ENCODE measurements around the gene TMEM81. TPM values are rescaled to one million over a fixed set of nuclear protein-coding genes. Genes with fewer than 3 reads are reported as not detected.

The TMEM81 gene
- total RNA-seq, 1 donor from 2014 or later, result not detected

DNA sequence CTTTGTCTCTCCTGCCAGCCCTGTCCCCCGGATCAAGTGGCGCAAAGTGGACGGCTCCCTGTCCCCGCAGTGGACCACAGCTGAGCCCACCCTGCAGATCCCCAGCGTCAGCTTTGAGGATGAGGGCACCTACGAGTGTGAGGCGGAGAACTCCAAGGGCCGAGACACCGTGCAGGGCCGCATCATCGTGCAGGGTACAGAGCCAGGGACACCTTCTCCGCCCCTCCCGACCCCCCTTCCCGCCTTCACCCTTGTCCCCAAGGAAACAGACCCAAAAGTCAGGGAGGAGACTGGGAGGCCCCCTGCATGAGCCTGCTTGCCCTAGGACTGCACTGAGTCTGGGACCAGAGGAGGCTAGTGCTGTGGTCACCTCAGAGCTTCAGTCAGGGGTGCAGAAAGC lies 23.0 kb downstream of the TMEM81 start:
- H3K9me3 ChIP-seq, result no peaks in the 10 kb centered on the region
- H3K36me3 ChIP-seq, result no peaks in the 10 kb centered on the region
- H3K4me3 ChIP-seq, result no peak overlapping the region
- no peak for DNase-seq (ENCODE audit: low spot score in 2 of 2)
- intact Hi-C loops (cut with DNase I), result no loop called here
- no peaks in the 10 kb centered on the region for H3K27me3 ChIP-seq
- TF ChIP-seq, protein P1, sequence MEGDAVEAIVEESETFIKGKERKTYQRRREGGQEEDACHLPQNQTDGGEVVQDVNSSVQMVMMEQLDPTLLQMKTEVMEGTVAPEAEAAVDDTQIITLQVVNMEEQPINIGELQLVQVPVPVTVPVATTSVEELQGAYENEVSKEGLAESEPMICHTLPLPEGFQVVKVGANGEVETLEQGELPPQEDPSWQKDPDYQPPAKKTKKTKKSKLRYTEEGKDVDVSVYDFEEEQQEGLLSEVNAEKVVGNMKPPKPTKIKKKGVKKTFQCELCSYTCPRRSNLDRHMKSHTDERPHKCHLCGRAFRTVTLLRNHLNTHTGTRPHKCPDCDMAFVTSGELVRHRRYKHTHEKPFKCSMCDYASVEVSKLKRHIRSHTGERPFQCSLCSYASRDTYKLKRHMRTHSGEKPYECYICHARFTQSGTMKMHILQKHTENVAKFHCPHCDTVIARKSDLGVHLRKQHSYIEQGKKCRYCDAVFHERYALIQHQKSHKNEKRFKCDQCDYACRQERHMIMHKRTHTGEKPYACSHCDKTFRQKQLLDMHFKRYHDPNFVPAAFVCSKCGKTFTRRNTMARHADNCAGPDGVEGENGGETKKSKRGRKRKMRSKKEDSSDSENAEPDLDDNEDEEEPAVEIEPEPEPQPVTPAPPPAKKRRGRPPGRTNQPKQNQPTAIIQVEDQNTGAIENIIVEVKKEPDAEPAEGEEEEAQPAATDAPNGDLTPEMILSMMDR (IDR thresholded peaks at IDR 0.05), result no peak
- no peak overlapping the region for H3K27ac ChIP-seq
- no peaks in the 10 kb centered on the region for H3K4me1 ChIP-seq

DNA sequence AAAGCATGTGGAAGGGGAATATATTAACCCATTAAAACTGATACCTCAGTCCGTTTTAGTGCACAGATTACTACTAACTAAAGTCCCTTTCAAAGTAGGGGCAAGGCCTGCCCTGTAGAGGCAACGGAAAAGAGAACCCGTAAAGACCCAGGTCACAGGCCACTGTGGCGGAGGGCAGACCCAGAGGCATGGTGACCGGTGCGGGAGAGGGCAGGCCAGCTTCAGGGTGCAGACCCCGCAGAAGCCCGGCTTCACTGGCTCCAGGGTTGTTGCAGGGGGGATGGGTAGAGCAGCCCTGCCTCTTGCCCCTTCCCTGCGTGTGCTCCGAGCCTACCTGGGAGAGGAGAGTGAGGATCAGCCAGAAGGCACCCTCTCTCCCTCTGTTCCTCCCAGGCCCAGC lies 23.5 kb downstream of the TMEM81 start:
- no peak for DNase-seq (ENCODE audit: low spot score in 2 of 2)
- Histone ChIP-seq H3K9me3 (no peaks in the 10 kb centered on the region), H3K4me1 (no peaks in the 10 kb centered on the region), H3K27ac (no peak overlapping the region), H3K4me3 (no peak overlapping the region), H3K36me3 (no peaks in the 10 kb centered on the region), H3K27me3 (no peaks in the 10 kb centered on the region)
- intact Hi-C loops (cut with DNase I), result no loop called here
- TF ChIP-seq, protein P1 (IDR thresholded peaks at IDR 0.05), result no peak

DNA sequence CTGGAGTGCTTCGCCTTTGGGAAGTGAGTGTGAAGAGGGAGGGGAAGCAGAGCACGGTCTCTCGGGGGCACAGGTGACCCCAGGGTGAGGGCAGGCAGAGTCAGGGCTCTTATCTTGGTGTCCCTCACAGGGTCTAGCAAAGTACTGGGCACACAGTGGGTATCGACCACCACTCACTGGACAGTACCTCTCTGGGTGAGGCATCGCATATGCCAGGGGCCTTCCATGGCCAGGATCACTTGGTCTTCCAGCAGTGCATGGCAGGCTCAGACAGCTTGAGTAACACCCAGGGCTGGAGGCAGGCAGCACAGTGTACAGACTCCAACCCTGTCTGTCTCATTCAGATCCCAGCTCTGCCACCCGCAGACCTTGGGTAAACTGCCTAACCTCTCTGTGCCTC lies 24.6 kb downstream of the TMEM81 start:
- intact Hi-C loops (cut with DNase I), result no loop called here
- Histone ChIP-seq H3K9me3 (no peaks in the 10 kb centered on the region), H3K36me3 (no peaks in the 10 kb centered on the region), H3K27ac (no peak overlapping the region), H3K4me1 (no peaks in the 10 kb centered on the region), H3K4me3 (no peak overlapping the region), H3K27me3 (no peaks in the 10 kb centered on the region)
- DNase-seq (ENCODE audit: low spot score in 2 of 2), result no peak
- TF ChIP-seq, protein P1 (IDR thresholded peaks at IDR 0.05), result no peak

DNA sequence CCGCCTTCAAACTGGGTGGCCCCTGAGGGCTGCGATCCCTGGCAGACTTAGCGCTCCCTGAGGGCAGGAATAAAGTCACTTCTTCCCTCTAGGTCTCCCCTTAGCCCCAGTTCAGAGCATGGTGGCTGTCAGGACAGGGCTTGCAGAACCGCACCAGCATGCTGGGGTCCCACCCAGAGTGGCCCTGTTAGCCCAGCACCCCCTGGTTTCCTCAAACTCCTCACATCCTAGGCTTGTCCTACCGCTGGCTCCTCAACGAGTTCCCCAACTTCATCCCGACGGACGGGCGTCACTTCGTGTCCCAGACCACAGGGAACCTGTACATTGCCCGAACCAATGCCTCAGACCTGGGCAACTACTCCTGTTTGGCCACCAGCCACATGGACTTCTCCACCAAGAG lies 25.4 kb downstream of the TMEM81 start:
- no peaks in the 10 kb centered on the region for H3K36me3 ChIP-seq
- no peak overlapping the region for H3K27ac ChIP-seq
- H3K4me1 ChIP-seq, result no peaks in the 10 kb centered on the region
- H3K4me3 ChIP-seq, result no peak overlapping the region
- intact Hi-C loops (cut with DNase I), result no loop called here
- H3K9me3 ChIP-seq, result no peaks in the 10 kb centered on the region
- H3K27me3 ChIP-seq, result no peaks in the 10 kb centered on the region
- TF ChIP-seq, protein P1 (IDR thresholded peaks at IDR 0.05), result no peak
- no peak for DNase-seq (ENCODE audit: low spot score in 2 of 2)

DNA sequence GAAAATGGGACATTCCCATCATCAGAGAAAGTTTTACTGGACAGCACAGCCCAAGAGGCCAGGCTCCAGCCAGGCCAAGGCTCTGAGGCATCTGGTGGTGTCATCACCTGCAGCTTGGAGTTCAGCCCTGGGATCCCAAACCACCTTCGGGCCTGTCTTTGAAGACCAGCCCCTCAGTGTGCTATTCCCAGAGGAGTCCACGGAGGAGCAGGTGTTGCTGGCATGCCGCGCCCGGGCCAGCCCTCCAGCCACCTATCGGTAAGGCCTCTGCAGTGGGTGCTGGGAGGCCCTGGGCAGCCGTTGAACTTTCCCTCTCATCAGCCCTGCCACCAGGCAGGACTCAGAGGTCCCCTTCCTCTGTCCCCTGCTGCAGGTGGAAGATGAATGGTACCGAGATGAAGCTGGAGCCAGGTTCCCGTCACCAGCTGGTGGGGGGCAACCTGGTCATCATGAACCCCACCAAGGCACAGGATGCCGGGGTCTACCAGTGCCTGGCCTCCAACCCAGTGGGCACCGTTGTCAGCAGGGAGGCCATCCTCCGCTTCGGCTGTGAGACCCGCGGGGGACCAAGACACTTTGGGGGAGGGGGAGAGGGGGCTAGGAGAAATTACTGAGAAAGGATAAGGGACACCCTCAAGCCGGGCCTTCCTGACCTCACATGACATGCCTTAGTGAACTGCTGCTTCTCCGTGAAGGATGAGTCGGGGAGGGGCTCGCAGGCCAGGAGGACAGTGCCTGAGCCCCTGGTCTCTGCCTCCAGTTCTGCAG lies 26.3 kb downstream of the TMEM81 start:
- no peaks in the 10 kb centered on the region for H3K27me3 ChIP-seq
- TF ChIP-seq, protein P1 (IDR thresholded peaks at IDR 0.05), result no peak
- no peak for DNase-seq (ENCODE audit: low spot score in 2 of 2)
- H3K27ac ChIP-seq, result no peak overlapping the region
- H3K9me3 ChIP-seq, result no peaks in the 10 kb centered on the region
- H3K4me3 ChIP-seq, result no peak overlapping the region
- H3K4me1 ChIP-seq, result no peaks in the 10 kb centered on the region
- intact Hi-C loops (cut with DNase I), result no loop called here
- H3K36me3 ChIP-seq, result no peaks in the 10 kb centered on the region

Data from ascending aorta (tissue), 2 donors.